Measurements from ENCODE around the gene KCTD5.

The KCTD5 gene

GRCh38 chr16:2708290-2708639, 25.9 kb downstream of the KCTD5 start:
- ATAC-seq, result no peak
- H3K9me3 Mint-ChIP-seq, result no peaks in the 10 kb centered on the region
- no peaks in the 10 kb centered on the region for H3K4me1 Mint-ChIP-seq
- no peak overlapping the region for H3K27ac Mint-ChIP-seq
- no peak for DNase-seq
- H3K4me3 Mint-ChIP-seq, result no peak overlapping the region
- H3K27me3 Mint-ChIP-seq, result peaks cover under 1% of the 10 kb centered on the region

DNA sequence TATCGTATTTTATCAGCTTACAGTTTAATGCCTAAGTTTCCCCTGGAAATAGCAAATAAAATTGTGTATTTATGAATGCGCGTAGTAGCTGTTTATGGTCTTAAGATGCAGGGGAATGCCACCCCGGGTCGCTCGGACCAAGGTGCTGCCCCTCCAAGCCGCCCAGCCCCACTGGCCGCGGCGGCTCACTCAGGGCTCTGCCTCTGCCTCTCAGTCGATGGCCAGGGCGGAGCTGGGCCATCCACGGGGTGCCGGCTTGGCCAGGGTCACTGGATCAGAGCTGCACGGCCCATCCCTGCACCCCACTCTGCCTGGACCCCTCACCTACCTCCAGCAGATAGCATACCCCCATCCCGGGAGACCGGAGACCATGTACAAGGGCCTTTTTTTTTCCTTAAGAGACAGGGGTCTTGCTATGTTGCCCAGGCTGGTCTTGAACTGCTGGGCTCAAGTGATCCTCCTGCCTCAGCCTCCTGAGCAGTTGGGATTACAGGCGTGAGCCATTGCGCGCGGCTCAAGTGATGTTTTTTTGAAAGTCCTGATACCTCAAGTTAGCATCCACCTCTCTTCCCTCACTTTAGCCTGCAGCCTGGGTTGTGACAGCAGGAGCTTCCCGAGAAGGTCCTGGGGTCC, 26.7 kb downstream of the KCTD5 start:
- H3K4me1 Mint-ChIP-seq, result no peaks in the 10 kb centered on the region
- H3K27ac Mint-ChIP-seq, result no peak overlapping the region
- peaks cover 9% of the 10 kb centered on the region for H3K27me3 Mint-ChIP-seq
- DNase-seq (no peak), ATAC-seq (no peak)
- no peaks in the 10 kb centered on the region for H3K9me3 Mint-ChIP-seq
- H3K4me3 Mint-ChIP-seq, result no peak overlapping the region

- ATAC-seq (no peak), DNase-seq (no peak)
- H3K4me3 Mint-ChIP-seq, result no peak overlapping the region
- no peaks in the 10 kb centered on the region for H3K9me3 Mint-ChIP-seq
- peaks cover 14% of the 10 kb centered on the region for H3K27me3 Mint-ChIP-seq
- H3K4me1 Mint-ChIP-seq, result peaks cover under 1% of the 10 kb centered on the region
- no peak overlapping the region for H3K27ac Mint-ChIP-seq
These were observed 27.3 kb downstream of the KCTD5 start for GRCh38 chr16:2709588-2709984.

DNA sequence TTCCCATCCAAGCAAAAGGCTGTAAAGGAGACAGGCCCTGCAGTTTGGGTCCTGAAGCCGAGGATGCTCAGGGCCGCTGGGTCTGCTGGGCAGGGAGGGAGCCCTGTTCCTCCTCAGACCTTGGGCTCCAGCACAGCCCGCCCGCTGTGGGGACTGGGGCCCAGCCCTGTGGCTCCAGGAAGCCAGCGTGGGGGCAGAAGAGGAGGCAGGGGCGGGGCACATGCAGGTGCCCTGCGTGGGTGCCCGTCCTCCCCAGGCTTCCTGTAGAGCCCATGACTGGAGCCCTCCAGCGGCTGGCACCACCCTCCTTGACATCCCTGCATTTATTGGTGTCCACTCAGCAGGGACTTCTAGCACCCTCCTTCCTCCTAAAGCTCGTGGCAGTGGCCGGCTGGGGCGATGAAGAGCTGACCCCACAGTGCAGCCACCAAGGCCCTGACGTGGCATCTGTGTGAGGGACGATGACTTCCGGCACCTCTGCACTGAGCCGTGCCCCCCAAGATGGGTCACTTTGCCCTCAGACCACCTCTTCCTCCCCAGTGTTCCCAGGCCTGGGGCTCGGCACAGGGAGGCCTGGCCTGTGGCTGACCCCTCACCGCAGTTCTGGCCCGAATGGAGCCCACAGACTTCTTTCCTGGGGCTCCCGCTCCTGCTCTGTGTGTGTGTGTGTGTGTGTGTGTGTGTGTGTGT, 27.8 kb downstream of the KCTD5 start:
- DNase-seq (no peak), ATAC-seq (no peak)
- Mint-ChIP-seq H3K27me3 (peaks cover 20% of the 10 kb centered on the region), H3K9me3 (no peaks in the 10 kb centered on the region), H3K4me1 (peaks cover 6% of the 10 kb centered on the region), H3K27ac (no peak overlapping the region), H3K4me3 (no peak overlapping the region)

GRCh38 chr16:2710711-2711231, 28.4 kb downstream of the KCTD5 start:
- DNase-seq (no peak), ATAC-seq (no peak)
- Mint-ChIP-seq H3K27me3 (peaks cover 22% of the 10 kb centered on the region), H3K27ac (no peak overlapping the region), H3K4me1 (peaks cover 12% of the 10 kb centered on the region), H3K9me3 (no peaks in the 10 kb centered on the region), H3K4me3 (no peak overlapping the region)

DNA sequence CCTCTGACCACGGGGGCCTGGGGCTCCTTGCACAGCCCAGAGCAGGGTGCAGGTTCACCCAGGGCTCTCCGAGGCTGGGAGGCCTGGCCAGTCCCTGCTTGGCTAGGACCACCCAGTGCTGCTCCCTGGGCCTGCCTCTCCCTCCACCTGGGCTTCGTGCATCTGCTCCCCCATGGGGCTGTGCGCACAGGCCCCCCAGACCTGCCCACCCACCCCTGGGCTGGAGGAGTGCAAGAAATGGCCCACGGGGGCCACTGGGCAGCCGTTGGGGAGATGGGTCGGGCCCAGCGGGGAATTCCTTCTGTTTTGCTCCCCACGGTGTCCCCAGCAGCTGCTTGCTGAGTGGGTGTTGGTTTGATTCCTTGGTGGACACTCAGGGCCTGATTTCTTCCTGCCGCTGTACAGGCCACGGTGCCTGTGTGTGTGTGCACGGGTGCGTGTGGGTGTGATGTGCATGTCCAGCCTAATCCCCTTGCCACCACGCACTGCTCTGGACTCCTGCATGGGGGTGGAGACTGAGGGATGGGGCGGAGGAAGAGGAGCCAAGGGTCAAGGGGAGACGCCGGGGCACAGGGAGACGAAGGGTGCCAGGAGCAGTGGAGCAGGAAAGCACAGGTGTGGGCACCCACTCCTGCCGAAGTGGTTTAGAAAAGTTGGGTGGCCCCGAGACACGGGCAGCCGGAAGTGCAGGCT, 29.2 kb downstream of the KCTD5 start:
- DNase-seq (no peak), ATAC-seq (no peak)
- no peak overlapping the region for H3K4me3 Mint-ChIP-seq
- H3K4me1 Mint-ChIP-seq, result peaks cover 19% of the 10 kb centered on the region
- no peak overlapping the region for H3K27ac Mint-ChIP-seq
- H3K9me3 Mint-ChIP-seq, result no peaks in the 10 kb centered on the region
- H3K27me3 Mint-ChIP-seq, result peaks cover 22% of the 10 kb centered on the region

DNA sequence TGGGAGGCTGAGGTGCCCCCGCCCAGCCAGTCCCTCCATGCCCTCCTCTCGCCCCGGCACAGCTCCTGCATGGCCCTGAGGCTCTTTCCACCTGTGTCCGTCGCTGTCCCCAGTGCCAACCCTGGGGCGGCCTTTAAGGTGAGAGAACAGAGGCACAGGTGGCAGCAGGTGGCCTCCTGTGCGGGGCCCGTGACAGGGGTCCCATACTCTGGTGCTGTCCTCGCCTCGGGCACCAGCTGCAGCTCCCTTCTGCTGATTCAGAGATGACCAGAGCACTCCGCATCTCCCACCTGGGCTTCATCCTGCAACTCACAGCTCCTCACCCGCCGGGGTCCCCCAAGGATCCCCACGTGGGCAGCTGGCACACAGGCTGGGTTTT, 29.7 kb downstream of the KCTD5 start:
- Mint-ChIP-seq H3K27me3 (peaks cover 22% of the 10 kb centered on the region), H3K9me3 (no peaks in the 10 kb centered on the region), H3K27ac (peak overlapping the region in 1 of 2 donors; percentile 91), H3K4me3 (no peak overlapping the region), H3K4me1 (peaks cover 21% of the 10 kb centered on the region)
- no peak for ATAC-seq
- no peak for DNase-seq

GRCh38 chr16:2712546-2712945, 30.2 kb downstream of the KCTD5 start:
- H3K9me3 Mint-ChIP-seq, result no peaks in the 10 kb centered on the region
- no peak for ATAC-seq
- DNase-seq, result no peak
- H3K4me3 Mint-ChIP-seq, result no peak overlapping the region
- no peak overlapping the region for H3K27ac Mint-ChIP-seq
- H3K4me1 Mint-ChIP-seq, result peaks cover 23% of the 10 kb centered on the region
- peaks cover 22% of the 10 kb centered on the region for H3K27me3 Mint-ChIP-seq

DNA sequence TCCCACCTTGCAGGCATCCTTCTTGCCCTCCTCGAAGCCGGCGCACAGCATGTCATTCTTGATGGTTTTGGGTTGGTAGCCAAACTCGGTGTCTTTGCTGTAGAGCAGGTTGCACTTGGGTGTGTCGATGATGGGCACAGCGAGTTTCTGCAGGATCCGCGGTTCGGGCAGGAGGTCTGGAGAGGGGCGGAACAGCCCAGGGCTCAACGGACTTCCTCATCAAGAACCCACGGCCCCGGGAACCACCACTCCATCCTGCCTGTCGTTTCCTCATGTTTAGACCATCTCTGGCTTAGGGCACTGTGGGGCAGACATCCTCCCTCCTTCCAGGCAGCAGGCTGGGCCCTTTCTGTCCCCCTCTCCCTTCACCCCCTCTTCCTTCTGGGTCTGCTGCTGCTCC, 31.2 kb downstream of the KCTD5 start:
- H3K9me3 Mint-ChIP-seq, result no peaks in the 10 kb centered on the region
- no peak overlapping the region for H3K4me3 Mint-ChIP-seq
- H3K27ac Mint-ChIP-seq, result peak overlapping the region in 1 of 2 donors; percentile 75
- H3K4me1 Mint-ChIP-seq, result peaks cover 29% of the 10 kb centered on the region
- DNase-seq (no peak), ATAC-seq (no peak)
- H3K27me3 Mint-ChIP-seq, result peaks cover 22% of the 10 kb centered on the region

GRCh38 chr16:2713985-2714774, 31.9 kb downstream of the KCTD5 start:
- Mint-ChIP-seq H3K27ac (peak overlapping the region in 1 of 2 donors; percentile 24), H3K9me3 (no peaks in the 10 kb centered on the region), H3K4me3 (no peak overlapping the region), H3K4me1 (peaks cover 29% of the 10 kb centered on the region), H3K27me3 (peaks cover 22% of the 10 kb centered on the region)
- DNase-seq, result no peak
- no peak for ATAC-seq

DNA sequence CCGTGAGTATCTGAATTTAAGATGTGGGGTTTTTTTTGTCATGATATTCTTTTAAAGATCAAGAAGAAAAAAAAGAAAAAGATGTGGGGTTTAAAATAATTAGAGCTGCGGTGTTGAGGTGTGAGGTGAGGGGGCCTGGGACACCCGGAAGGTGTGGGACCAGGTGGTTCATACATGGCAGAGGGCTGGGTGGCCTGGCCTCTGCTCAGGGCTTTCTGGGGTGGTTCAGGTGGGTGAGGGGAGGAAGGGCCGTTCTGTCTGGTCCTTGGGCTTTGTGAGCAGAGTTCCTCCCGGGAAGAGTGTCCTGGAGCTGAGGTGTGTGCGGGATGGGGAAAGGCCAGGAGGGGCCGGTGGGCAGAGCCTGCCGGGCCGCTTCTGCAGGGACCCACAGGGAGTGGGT, 32.7 kb downstream of the KCTD5 start:
- peaks cover 34% of the 10 kb centered on the region for H3K4me1 Mint-ChIP-seq
- H3K27ac Mint-ChIP-seq, result peak overlapping the region in 1 of 2 donors; percentile 83
- DNase-seq, result no peak

DNA sequence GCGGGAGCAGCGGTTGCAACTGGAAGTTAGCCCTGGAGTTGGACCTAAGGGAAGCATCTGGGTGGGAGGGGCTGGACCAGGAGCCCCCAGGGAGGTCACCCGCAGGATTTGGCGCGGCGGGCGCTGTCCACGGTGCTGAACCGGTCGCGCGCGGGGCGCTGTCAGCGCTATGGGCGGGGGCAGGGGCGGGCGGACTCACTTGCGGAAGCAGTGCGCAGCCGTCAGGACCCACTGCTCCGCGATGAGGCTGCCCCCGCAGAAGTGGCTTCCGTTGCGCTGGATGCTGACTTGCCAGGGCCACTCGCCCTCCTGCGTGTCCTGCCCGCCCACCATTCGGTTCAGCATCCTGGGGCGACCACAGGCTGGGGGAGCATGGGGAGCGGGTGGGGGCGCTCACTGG, 33.2 kb downstream of the KCTD5 start:
- H3K9me3 Mint-ChIP-seq, result no peaks in the 10 kb centered on the region
- DNase-seq (peak; percentile 73 to 78), ATAC-seq (peak; percentile 80)
- H3K27ac Mint-ChIP-seq, result no peak overlapping the region
- peaks cover 36% of the 10 kb centered on the region for H3K4me1 Mint-ChIP-seq
- peak overlapping the region; percentile 66 to 78 for H3K4me3 Mint-ChIP-seq
- peaks cover 22% of the 10 kb centered on the region for H3K27me3 Mint-ChIP-seq

More for the DNA sequence above, 32.7 kb downstream of the KCTD5 start:
- peaks cover 22% of the 10 kb centered on the region for H3K27me3 Mint-ChIP-seq
- H3K4me3 Mint-ChIP-seq, result peak overlapping the region; percentile 66 to 78
- no peaks in the 10 kb centered on the region for H3K9me3 Mint-ChIP-seq
- ATAC-seq, result no peak

DNA sequence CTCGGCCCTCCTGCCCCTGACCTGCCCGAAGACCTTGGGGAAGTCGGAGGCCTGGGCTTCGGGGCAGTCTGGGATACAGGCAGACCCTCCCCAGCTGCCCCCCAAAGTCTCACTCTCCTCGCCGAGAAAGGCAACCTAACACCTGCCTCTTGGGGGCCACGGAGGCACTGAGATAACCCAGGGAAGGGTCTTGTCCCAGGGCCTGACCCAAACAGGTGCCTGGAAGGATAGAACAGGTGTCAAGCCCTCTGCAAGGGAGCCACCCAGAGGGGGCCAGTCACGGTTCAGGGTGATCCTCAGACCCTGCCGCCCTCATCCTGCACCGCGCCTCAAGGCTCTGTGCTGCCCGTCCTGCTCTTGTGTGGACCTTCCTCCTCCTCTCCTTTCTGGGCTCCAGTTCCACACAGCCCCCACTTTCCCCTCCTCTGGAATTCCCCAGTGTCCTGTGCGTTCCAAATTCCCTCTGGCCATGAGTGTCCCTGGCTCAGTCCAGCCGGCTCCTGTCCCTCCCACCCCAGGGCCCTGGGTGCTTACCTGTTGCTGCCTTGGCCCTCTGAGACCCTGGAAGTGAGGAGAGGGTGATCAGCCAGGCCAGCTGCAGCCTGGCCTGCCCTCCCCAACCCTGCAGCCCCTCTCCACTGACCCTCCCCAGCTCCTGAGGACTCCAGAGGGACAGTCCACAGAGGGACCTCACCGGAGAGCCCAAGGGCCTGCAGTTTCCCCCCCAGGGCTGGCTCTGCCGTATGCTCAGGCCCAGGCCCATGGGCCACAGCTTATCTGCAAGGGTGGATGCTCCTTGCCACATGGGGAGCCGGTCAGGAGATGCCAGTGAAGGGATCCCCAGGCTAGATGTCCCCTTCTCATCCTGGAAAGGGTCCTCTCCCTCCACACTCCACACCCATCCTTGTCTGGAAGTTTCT, 33.9 kb downstream of the KCTD5 start:
- H3K27ac Mint-ChIP-seq, result peak overlapping the region in 1 of 2 donors; percentile 54
- H3K9me3 Mint-ChIP-seq, result no peaks in the 10 kb centered on the region
- ATAC-seq, result no peak
- peak overlapping the region; percentile 49 to 78 for H3K4me3 Mint-ChIP-seq
- no peak for DNase-seq
- peaks cover 36% of the 10 kb centered on the region for H3K4me1 Mint-ChIP-seq
- peaks cover 22% of the 10 kb centered on the region for H3K27me3 Mint-ChIP-seq

- peaks cover 36% of the 10 kb centered on the region for H3K4me1 Mint-ChIP-seq
- DNase-seq, result no peak
- no peak for ATAC-seq
- H3K9me3 Mint-ChIP-seq, result no peaks in the 10 kb centered on the region
- H3K4me3 Mint-ChIP-seq, result no peak overlapping the region
- H3K27me3 Mint-ChIP-seq, result peaks cover 22% of the 10 kb centered on the region
- no peak overlapping the region for H3K27ac Mint-ChIP-seq
These were observed 34.6 kb downstream of the KCTD5 start for GRCh38 chr16:2716948-2717347.

Data from stimulated activated naive CD8-positive, alpha-beta T cell treated with anti-CD3 and anti-CD28 coated beads, Interleukin-15, amount 100 ng/mL, for 72 hours (primary cell).